ENCODE data around the gene CCDC81.
"Not testable (repeated sequence)": the region's sequence is repeated elsewhere in the genome, so short reads cannot be mapped to it uniquely, and the experiment has no call there.

Gene CCDC81

DNA sequence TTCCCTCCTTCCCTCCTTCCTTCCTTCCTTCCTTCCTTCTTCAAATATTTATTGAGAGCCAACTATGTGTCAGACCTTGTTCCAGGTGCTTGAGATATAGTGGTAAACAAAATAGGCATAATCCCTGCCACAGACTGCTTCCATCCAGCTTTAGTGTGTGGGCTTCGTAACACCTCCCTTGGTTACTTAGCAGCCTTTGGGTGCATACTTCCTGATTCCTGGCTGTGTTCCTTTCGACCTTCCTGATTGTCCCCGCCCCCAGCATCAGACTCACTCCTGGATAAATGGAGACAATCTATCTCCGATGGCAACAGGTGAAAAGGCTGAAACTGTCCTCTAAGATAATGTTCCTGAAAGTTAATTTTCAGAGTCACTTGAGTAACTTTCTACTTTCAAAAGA, 13.5 kb downstream of the CCDC81 start:
- FAIRE-seq, result no peak

DNA sequence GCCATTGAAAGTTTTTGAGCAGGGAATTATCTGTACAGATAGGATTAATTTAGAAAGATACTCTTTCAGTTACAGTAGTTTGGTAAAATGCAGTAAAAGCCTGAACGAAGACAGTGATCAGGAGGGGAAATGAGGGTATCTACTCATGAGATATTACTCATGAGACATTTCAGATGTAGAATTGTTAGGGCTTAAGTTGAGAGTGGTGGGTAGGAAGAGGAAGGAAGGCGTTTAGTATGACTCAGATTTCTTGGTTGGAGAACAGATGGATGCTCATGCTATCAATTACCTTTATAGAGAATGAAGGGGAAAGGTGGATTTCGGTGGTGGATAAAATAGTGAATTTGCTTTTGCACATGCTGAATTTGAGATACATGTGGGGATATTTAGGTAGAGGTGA, 15.8 kb downstream of the CCDC81 start:
- no peak for FAIRE-seq

DNA sequence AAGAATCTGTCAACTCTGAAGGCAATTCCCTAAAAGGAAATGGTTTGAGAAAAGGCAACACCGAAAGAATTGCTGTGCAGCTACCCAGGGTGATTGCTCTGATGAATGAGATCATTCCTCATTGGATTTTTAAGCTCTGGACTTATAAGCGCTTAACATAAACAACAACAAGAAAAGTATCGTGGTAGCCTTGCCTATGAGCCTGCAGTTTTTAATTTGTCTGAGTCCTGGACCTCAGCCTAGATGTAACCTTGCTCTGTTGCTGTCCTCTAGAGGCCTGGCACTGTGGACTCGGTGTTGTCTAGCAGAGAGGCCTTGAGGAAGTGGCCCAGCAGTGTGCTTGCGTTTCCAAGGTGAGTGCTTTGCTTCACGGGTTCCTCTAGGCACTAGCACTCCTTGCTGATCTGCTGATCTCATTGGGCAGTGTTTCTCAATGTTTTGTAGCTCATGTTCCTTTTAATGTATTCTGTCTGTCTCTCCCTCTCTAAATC, 20.4 kb downstream of the CCDC81 start:
- no peak for FAIRE-seq

DNA sequence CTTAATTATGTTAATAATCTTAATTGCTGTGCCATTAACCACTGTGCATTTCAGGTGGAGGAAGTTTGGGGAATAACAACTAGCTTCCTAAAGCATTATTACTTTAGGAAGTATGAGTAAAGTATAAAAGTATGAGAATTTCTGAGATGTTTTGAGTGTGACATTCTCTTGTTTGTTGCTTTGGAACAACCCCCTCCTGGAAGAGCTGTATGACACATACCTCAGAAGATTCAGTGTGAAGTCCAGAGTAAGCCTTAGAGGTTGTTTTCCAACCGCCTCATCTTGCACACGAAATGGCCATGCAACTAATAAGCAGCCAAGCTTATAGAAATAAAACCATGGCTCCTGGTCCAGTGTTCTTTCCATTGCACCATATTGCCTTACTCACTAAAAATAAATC, 21.7 kb downstream of the CCDC81 start:
- no peak for FAIRE-seq

DNA sequence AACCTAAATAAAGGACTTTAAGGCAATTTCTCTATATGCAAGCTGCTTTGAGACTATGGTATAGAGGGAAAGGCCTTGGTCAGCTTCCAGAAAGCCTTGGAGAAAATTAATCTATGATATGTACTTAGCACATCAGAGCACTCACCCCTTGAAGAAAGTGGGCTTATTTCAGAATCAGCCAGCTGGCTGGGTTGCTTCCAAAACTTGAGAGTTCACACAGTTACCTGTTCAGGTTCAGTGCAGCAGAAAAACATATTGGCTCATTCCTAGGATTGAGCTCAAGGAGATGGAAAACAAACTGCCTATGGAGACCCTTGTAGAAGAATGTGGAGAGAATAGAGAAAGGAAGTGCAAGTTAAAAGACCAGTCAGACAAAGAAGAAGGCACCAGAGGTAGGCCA, 22.7 kb downstream of the CCDC81 start:
- FAIRE-seq, result no peak

DNA sequence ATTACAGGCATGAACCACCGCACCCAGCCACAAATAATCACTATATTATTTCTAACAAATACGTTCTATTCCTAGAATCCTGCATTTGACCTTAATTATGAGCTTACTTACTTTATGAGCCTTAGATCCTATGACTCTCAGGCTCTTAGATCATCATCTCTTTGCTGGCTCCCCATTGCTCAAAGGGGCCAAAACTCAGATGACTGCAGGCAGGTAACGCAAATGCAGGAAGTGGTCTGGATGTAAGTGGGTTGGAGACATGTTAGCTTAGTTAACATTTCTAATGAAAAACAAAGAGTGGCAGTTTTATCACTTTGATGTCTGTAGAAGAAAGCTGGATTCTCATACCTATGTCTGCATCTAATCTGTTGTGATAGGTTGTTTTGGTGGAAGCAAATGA, 23.4 kb downstream of the CCDC81 start:
- no peak for FAIRE-seq

DNA sequence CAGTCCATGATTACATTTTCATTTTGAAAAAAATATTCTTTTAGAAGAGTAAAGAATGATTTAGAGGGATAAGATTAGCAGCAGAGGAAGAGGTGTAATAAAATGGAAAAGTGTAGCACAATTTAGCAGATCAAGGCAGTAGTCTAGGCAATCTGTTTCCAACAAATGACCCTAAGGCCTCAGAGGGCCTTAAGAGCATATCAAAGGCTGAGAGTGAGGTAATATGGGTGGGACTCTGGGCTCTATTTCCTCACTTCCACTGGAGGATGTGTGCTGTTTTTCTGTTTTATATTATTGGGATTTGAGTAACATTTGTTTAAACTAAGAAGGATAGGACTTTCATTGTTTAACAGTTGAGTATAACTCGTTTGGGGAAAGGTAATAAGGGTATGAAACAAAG, 28.8 kb downstream of the CCDC81 start:
- no peak for FAIRE-seq

DNA sequence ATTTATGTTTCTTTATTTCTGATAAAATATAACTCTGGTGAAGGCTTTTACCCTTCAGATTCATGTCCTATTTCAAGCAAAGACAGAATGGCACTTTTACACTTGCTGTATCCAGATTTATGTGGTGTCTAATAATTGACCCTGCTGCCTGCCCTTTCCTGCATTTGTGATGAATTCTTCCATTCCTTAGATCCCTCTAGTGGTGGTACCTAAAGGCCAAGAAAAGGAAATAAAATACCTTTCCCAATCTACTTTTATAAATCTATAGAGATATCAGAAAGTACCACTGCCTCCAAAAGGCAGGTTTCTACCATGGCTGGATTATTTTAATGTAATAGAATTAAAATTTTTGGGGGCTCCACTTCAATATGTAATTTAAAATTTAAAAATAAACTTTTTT, 34.2 kb downstream of the CCDC81 start:
- no peak for FAIRE-seq

DNA sequence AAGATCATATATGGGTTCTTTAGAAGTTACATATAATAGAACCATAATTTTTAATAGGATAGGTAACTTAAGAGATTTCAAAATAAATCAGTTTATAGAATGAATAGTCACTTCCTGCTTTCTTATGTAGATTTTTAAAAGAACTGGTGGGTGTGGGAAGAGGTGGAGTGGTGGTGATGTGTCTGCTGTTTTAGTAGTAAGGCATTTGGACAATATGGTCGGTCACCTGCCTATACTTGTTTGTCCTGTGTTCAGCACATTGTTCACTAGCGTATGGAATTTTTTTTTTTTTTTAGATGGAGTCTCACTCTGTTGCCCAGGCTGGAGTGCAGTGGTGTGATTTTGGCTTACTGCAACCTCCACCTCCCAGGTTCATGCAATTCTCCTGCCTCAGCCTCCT, 39.3 kb downstream of the CCDC81 start:
- FAIRE-seq, result no peak

DNA sequence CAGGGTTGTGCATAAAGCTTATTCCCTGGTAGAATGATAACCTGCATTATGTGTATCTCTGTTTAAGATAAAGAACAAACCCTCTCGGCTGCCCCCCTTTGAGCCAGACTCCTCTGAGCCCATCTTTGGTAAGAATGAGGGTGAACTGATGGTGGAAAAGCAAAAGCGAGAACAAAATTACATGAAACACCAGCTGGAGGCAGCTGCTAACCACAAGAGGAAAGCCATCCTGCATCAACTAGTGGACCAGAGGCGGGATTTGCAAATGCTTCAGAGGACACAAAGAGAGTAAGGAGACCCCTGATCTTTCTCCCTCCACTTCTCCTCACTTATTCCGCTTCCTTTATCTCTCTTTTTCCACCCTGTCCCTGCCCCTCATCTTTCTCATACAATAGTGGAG, 40.3 kb downstream of the CCDC81 start:
- FAIRE-seq, result no peak

DNA sequence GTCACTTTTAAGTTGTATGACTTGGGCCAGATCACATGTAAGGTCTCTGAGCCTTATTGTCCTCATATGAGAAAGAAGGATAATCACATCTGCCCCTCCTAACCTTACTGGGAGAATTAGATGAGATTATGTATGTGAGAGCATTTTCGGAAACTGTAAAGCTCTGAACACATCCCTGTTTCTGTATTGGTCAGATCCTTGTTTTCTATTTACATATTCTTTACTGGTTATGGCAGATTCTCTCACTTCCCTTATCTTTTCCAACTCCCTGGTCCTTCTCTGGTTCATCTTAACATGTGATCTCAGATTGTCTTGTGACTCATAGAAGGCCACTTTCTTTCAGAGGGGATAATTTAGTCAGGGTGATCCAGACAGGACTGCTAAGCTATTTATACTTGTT, 41.8 kb downstream of the CCDC81 start:
- no peak for FAIRE-seq

DNA sequence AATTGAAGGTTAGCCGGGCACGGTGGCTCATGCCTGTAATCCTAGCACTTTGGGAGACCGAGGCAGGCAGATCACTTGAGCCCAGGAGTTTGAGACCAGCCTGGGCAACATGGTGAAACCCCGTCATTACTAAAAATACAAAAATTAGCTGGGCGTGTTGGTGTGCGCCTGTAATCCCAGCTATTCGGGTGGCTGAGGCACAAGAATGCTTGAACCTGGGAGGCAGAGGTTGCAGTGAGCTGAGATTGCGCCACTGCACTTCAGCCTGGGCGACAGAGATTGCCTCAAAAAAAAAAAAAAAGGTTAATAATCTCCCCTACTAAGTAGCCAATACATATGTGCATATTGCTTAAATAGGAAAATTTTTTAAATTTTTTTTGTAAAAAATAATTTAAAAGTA, 42.3 kb downstream of the CCDC81 start:
- not testable (repeated sequence) for FAIRE-seq

DNA sequence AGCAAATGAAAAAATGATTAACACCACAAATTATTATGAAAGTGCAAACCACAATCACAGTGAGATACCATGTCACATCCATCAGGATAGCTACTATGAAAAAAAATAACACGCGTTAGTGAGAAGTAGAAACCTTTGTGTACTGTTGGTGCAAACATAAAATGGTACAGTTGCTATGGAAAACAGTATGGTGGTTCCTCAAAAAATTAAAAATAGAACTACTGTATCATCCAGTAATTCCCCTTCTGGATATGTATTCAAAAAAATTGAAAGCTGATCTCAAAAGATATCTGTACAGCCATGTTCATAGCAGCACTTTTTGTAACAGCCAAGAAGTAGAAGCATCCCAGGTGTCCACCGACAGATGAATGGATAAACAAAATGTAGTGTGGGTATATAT, 43.4 kb downstream of the CCDC81 start:
- no peak for FAIRE-seq

DNA sequence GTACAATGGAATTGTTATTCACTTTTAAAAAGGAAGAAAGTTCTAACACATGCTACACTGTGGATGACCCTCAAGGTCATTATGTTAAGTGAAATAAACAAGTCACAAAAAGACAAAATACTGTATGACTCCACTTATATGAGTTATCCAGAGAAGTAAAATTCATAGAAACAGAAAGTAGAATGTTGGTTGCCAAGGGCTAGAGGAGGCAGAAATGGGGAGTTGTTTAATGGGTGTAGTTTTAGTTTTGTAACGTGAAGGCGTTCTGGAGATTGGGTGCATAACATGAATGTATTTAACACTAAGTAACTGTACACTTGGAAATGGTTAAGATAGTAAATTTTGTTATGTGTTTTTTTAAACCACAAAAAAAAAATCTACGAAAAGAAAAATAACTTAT, 43.8 kb downstream of the CCDC81 start:
- FAIRE-seq, result no peak

DNA sequence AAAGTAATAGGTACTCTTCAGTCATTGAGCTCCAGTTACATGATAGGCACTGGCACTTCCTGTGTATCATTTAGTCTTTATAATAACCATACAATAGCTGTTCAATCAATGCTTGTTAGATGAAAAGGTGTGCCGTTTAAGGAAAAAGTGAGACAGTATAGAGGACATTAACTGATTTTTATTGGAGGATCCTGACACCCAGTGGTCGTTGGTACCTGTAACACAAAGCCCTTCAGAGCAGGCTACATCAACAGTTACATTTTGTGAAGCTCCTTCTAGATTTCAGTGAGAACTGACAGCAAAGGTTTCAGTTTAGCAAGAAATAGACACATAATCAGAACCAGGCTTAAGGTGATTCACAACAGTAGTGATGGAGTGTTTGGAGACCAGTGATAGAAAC, 44.2 kb downstream of the CCDC81 start:
- no peak for FAIRE-seq

DNA sequence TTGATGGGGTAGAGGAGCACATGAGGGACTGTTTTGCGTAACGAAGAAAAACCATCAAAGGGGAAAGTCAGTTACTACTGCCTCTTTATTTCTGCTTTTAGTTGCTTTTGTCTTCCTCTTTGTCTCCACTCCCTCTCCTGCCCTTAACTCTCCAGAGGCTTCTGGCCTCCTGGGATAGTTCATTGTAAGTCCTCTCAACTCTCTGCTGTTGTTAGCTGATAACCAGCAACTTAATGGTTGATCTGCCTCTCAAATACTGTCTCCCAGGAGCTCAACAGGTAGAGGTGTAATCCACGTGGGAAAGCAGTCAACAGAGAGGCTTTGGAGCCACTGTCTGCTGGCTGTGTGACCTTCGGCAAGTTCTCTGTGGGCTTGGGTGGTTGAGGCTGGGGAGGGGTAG, 47.3 kb downstream of the CCDC81 start:
- FAIRE-seq, result no peak

DNA sequence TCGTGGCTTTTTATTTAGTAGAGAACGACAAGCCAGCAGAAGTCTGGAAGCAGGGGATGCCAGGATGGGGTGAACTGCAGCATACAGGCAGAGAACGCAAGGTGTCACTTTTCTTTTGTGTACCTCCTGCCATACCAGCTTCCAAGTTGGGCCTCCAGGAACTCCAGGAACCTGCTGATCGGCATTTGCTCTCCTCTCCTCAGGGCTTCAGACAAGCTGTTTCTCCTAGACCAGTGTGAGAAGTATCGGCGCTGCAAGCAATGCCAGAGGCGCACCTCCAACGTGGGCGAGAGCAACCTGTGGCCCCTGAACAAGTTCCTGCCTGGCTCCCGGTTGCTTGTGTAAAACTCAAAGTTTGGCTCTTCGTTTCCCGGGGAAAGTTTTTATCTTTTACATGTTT, 47.7 kb downstream of the CCDC81 start:
- no peak for FAIRE-seq

DNA sequence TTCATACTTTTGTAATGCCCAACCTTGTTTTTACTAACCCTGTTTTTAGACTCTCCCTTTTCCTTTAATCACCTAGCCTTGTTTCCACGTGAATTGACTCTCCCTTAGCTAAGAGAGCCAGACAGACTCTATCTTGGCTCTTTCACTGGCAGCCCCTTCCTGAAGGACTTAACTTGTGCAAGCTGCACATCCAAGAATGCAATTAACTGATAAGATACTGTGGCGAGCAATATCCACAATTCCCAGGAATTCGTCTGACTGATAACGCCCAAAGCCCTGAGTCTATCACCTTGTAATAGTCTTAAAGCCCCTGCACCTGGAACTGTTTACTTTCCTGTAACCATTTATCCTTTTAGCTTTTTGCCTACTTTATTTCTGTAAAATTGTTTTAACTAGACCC, 48.8 kb downstream of the CCDC81 start:
- not testable (repeated sequence) for FAIRE-seq

DNA sequence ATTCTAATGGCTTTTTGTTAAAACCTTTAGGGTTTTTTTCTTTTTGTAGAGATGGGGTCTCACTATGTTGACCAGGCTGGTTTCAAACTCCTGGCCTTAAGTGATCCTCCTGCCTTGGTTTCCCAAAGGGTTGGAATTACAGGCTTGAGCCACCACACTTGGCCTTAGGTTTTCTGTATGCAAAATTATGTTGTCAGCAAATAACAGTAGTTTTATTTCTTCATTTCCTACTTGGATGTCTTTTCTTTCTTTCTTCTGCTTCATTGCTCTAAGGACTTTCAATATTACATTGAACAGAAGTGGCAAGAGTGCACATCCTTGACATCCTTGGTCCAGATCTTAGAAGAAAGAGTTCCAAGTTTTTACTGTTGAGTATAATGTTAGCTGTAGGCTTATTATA, 52.8 kb downstream of the CCDC81 start:
- no peak for FAIRE-seq

DNA sequence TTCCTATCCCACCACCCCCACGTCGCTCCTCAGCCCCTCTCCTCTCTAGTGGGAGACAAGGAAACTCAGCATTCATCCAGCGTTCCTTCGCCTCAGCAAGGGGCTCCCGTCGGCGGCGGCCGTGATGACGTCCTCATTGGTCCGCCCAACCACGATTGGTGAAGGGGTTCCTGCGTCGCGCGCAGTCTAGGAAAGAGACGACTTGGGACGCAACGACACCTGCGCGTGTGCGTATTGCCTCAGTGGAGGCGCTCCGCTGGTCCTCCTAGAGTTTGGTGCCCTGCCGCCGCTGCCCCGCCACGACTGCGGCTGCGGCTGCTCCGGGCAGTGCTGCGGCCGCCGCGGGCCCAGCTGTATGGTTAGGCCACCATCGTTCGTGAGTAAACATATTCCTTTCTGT, 56.6 kb downstream of the CCDC81 start:
- no peak for FAIRE-seq

DNA sequence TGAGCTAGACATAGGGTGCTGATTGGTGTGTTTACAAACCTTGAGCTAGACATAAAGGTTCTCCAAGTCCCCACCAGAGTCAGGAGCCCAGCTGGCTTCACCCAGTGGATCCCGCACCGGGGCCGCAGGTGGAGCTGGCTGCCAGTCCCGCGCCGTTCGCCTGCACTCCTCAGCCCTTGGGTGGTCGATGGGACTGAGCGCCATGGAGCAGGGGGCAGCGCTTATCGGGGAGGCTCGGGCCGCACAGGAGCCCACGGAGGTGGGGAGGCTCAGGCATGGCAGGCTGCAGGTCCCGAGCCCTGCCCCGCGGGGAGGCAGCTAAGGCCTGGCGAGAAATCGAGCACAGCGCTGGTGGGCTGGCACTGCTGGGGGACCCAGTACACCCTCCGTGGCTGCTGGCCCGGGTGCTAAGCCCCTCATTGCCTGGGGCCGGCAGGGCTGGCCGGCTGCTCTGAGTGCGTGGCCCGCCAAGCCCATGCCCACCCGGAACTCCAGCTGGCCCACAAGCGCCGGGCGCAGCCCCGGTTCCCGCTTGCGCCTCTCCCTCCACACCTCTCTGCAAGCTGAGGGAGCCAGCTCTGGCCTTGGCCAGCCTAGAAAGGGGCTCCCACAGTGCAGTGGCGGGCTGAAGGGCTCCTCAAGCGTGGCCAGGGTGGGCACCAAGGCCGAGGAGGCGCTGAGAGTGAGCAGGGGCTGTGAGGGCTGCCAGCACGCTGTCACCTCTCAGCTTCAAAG, 58.8 kb downstream of the CCDC81 start:
- not testable (repeated sequence) for FAIRE-seq

DNA sequence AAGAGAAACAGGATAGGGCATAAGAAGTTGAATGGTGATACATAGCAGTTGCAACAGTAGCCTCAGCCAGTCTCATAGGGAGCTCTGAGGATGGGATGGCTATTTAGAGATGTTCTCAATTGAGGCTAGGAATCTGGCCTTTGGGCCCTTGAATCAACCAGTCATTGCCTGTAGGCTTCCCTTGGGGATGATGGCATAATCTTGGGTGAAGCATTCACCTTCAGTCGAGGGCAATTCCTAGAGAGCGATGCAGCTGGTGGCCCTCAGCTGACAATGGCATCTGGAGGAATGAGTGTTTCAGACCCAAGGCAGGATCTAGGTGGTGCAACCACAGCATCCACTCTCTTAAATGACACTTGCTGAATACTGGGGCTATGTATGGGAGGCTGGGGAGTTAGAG, 61.0 kb downstream of the CCDC81 start:
- FAIRE-seq, result no peak

DNA sequence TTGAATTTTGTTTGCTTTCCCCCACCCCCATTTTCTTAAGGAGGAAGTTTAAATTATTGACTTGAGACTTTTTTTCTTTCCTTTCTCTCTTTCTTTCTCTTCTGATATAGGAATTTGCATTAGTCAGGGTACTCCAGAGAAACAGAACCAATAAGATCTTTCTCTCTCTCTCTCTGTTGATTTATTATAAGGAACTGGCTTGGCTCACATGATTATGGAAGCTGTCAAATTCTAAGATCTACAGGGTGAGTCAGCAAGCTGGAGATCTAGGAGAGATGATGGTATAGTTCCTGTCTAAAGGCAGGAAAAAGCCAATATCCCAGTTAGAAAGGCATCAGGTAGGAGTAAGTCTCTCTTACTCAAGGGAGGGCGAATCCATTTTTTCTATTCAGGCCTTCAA, 64.0 kb downstream of the CCDC81 start:
- no peak for FAIRE-seq

DNA sequence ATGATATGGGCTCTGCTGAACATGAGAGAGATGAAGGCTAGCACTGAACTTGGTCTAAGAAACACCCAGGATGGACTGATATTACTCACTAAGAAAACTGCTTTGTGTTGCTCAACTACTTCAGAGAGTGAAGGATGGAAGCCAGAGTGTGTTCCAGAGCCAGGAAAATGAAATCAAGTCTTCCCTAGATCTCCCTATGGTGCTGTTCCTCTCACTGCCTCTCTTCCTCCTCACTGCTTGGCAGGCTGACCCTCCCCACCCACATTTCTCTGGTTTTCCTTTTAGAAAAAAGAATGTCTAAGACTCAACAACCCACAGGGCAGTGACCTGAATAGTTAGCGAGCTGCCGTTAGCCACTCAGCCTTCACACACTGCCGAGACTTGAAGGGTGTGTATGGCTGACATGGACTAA, 65.6 kb downstream of the CCDC81 start:
- FAIRE-seq, result no peak

DNA sequence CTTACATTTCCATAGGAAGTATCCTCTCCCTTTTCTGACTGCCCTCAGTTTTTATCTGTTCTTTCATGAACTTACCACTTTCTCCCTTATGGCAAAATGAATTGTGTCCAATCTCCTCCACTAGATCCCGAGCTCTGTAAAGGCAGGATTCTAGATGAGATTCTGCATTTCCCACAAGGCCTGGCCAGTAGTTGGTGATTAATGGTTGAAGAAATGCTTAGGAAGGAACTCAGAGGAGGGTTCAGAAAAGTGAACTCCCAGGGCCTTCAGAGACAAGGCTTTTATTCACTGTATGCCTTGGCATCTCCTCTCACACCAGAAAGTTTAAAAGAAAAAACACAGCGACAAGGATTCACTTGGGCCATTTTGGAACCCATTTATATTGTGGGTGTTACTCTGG, 66.2 kb downstream of the CCDC81 start:
- FAIRE-seq, result no peak
